GM12892 (cell line): ENCODE results near the gene CYP46A1.

Experiments
- POLR2A ChIP-seq: IDR thresholded peaks from 2 replicates; pipeline ENCODE4 v1.6.1; 2011; ENCODE audit warnings: low read depth, low read length, control low read depth
- TAF1 ChIP-seq: IDR thresholded peaks from 2 replicates; pipeline ENCODE4 v1.6.1; 2011; ENCODE audit warnings: low read depth, mild to moderate bottlenecking, control low read depth, low read length, borderline replicate concordance

- TF ChIP-seq TAF1: no peak
- TF ChIP-seq POLR2A: no peak
Observed at GRCh38 chr14:99647411-99647810, 36.7 kb upstream of the CYP46A1 start.
